ENCODE results near the gene ADGRE2.
"Not testable (repeated sequence)": the region's sequence is repeated elsewhere in the genome, so short reads cannot be mapped to it uniquely, and the experiment has no call there.

Gene ADGRE2

GRCh38 chr19:14778110-14778845, at the start of gene ADGRE2:
Gene ADGRE2 (minus strand): TSS chr19:14778560. CDS start chr19:14776756, 1,804 bp downstream.
- DNase-seq (ENCODE audit: low spot score), result not testable (repeated sequence)

GRCh38 chr19:14826006-14826405, 47.6 kb upstream of the ADGRE2 start:
- no peak for DNase-seq (ENCODE audit: low spot score)

GRCh38 chr19:14821937-14822336, 43.6 kb upstream of the ADGRE2 start:
- no peak for DNase-seq (ENCODE audit: low spot score)

GRCh38 chr19:14818588-14818987, 40.2 kb upstream of the ADGRE2 start:
- no peak for DNase-seq (ENCODE audit: low spot score)

GRCh38 chr19:14817052-14817451, 38.7 kb upstream of the ADGRE2 start:
- no peak for DNase-seq (ENCODE audit: low spot score)

GRCh38 chr19:14814982-14815652, 36.8 kb upstream of the ADGRE2 start:
- DNase-seq (ENCODE audit: low spot score), result no peak

GRCh38 chr19:14809272-14810057, 31.1 kb upstream of the ADGRE2 start:
- DNase-seq (ENCODE audit: low spot score), result no peak

- no peak for DNase-seq (ENCODE audit: low spot score)
Observed at GRCh38 chr19:14804765-14805164, 26.4 kb upstream of the ADGRE2 start.

GRCh38 chr19:14798760-14799159, 20.4 kb upstream of the ADGRE2 start:
- no peak for DNase-seq (ENCODE audit: low spot score)

- no peak for DNase-seq (ENCODE audit: low spot score)
Observed at GRCh38 chr19:14796021-14796420, 17.7 kb upstream of the ADGRE2 start.

GRCh38 chr19:14795078-14795721, 16.8 kb upstream of the ADGRE2 start:
- DNase-seq (ENCODE audit: low spot score), result no peak

- DNase-seq (ENCODE audit: low spot score), result not testable (repeated sequence)
Observed at GRCh38 chr19:14792250-14792649, 13.9 kb upstream of the ADGRE2 start.

GRCh38 chr19:14786421-14786851, 8.1 kb upstream of the ADGRE2 start:
- DNase-seq (ENCODE audit: low spot score), result no peak

GRCh38 chr19:14785102-14785793, 6.9 kb upstream of the ADGRE2 start:
- not testable (repeated sequence) for DNase-seq (ENCODE audit: low spot score)

GRCh38 chr19:14784730-14785101, 6.4 kb upstream of the ADGRE2 start:
- DNase-seq (ENCODE audit: low spot score), result not testable (repeated sequence)

- DNase-seq (ENCODE audit: low spot score), result not testable (repeated sequence)
Observed at GRCh38 chr19:14783410-14783998, 5.1 kb upstream of the ADGRE2 start.

- no peak for DNase-seq (ENCODE audit: low spot score)
Observed at GRCh38 chr19:14782626-14783409, 4.5 kb upstream of the ADGRE2 start.

GRCh38 chr19:14781713-14782536, 3.6 kb upstream of the ADGRE2 start:
- not testable (repeated sequence) for DNase-seq (ENCODE audit: low spot score)

- DNase-seq (ENCODE audit: low spot score), result not testable (repeated sequence)
Observed at GRCh38 chr19:14780622-14781225, 2.4 kb upstream of the ADGRE2 start.
